ENCODE data around the gene RSAD2. TPM values are rescaled to one million over a fixed set of nuclear protein-coding genes. Genes with fewer than 3 reads are reported as not detected.
"Not testable (repeated sequence)": the region's sequence is repeated elsewhere in the genome, so short reads cannot be mapped to it uniquely, and the experiment has no call there.

Gene RSAD2
- total RNA-seq, 4 donors from 2014 or later = 3.7 to 7.0 (median 5.8) TPM

DNA sequence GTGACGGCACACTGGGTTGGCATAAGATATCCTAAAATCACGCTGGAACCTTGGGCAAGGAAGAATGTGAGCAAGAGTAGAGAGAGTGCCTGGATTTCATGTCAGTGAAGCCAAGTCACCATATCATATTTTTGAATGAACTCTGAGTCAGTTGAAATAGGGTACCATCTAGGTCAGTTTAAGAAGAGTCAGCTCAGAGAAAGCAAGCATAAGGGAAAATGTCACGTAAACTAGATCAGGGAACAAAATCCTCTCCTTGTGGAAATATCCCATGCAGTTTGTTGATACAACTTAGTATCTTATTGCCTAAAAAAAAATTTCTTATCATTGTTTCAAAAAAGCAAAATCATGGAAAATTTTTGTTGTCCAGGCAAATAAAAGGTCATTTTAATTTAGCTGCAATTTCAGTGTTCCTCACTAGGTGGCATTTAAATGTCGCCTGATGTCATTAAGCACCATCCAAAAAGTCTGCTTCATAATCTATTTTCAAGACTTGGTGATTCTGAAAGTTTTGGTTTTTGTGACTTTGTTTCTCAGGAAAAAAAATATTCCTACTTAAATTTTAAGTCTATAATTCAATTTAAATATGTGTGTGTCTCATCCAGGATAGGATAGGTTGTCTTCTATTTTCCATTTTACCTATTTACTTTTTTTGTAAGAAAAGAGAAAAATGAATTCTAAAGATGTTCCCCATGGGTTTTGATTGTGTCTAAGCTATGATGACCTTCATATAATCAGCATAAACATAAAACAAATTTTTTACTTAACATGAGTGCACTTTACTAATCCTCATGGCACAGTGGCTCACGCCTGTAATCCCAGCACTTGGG lies 19.6 kb downstream of the RSAD2 start:
- Histone ChIP-seq H3K36me3 (peaks cover 0 to 29% (median 3%) of the 10 kb centered on the region in 4 donors), H3K4me3 (no peak overlapping the region), H3K4me1 (no peaks in the 10 kb centered on the region), H3K27ac (replicated peaks in 1 of 4) (no peak overlapping the region), H3K9me3 (no peaks in the 10 kb centered on the region), H3K27me3 (no peaks in the 10 kb centered on the region)
- intact Hi-C loops (cut with DNase I) = loop anchor here (2.0 kb wide), 1 partner anchor 148 kb away; no protein-coding TSS in a partner anchor
- TF ChIP-seq CTCF (IDR thresholded peaks at IDR 0.05) (peak; percentile 60 to 75 (median 60)), EP300 (IDR thresholded peaks at IDR 0.05) (no peak), POLR2AphosphoS5 (IDR thresholded peaks at IDR 0.05) (no peak)
- DNase-seq (ENCODE audit: extremely low spot score) = no peak
- WGBS = 78% methylated on average over 5 of the region's 5 CpGs

- H3K27ac ChIP-seq (replicated peaks in 1 of 4); H3K36me3 ChIP-seq; H3K4me1 ChIP-seq; DNase-seq (ENCODE audit: extremely low spot score); H3K9me3 ChIP-seq; H3K27me3 ChIP-seq; intact Hi-C loops (cut with DNase I); H3K4me3 ChIP-seq: not testable (repeated sequence)
- WGBS = 98% methylated on average over 2 of the region's 2 CpGs
These were observed 25.0 kb downstream of the RSAD2 start for GRCh38 chr2:6902581-6902980.

DNA sequence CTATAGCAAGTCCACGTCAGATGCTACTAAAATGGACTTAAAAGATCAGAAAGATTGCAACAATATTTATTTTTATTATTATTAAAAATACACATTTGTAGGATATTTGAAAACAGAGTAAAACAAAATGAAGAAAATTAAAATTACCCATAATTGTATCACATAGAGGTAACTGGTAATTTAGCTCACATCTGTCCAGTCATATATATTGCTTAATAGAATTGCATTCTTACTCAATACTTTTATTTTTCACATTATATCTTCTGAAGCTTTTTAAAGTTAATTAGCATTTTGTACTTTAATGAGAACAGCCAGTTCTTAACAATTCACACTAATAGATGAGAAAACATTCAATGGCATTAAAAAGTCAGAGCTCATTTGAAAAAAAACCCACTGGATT lies 28.1 kb downstream of the RSAD2 start:
- no peak for TF ChIP-seq POLR2A (IDR thresholded peaks at IDR 0.05; ENCODE audit: low read depth)
- TF ChIP-seq POLR2AphosphoS5 (IDR thresholded peaks at IDR 0.05) = no peak
- TF ChIP-seq EP300 (IDR thresholded peaks at IDR 0.05) = no peak
- no peak for TF ChIP-seq CTCF (IDR thresholded peaks at IDR 0.05)
- intact Hi-C loops (cut with DNase I) = no loop called here
- H3K27me3 ChIP-seq = no peaks in the 10 kb centered on the region

GRCh38 chr2:6906165-6906741 lies 28.7 kb downstream of the RSAD2 start:
- Histone ChIP-seq H3K27me3 (no peaks in the 10 kb centered on the region), H3K9me3 (no peaks in the 10 kb centered on the region), H3K36me3 (no peaks in the 10 kb centered on the region), H3K4me1 (no peaks in the 10 kb centered on the region), H3K27ac (replicated peaks in 1 of 4) (no peak overlapping the region), H3K4me3 (no peak overlapping the region)
- 88% methylated on average over 1 of the region's 1 CpG for WGBS
- no peak for DNase-seq (ENCODE audit: extremely low spot score)
- no peak for TF ChIP-seq CTCF (IDR thresholded peaks at IDR 0.05)
- no peak for TF ChIP-seq EP300 (IDR thresholded peaks at IDR 0.05)
- no peak for TF ChIP-seq POLR2A (IDR thresholded peaks at IDR 0.05; ENCODE audit: low read depth)
- TF ChIP-seq POLR2AphosphoS5 (IDR thresholded peaks at IDR 0.05) = no peak
- intact Hi-C loops (cut with DNase I) = no loop called here

More for the DNA sequence above, 28.1 kb downstream of the RSAD2 start:
- 98% methylated on average over 1 of the region's 1 CpG for WGBS
- no peak overlapping the region for H3K27ac ChIP-seq (replicated peaks in 1 of 4)
- no peaks in the 10 kb centered on the region for H3K4me1 ChIP-seq
- H3K36me3 ChIP-seq = no peaks in the 10 kb centered on the region
- no peaks in the 10 kb centered on the region for H3K9me3 ChIP-seq
- no peak for DNase-seq (ENCODE audit: extremely low spot score)
- no peak overlapping the region for H3K4me3 ChIP-seq

DNA sequence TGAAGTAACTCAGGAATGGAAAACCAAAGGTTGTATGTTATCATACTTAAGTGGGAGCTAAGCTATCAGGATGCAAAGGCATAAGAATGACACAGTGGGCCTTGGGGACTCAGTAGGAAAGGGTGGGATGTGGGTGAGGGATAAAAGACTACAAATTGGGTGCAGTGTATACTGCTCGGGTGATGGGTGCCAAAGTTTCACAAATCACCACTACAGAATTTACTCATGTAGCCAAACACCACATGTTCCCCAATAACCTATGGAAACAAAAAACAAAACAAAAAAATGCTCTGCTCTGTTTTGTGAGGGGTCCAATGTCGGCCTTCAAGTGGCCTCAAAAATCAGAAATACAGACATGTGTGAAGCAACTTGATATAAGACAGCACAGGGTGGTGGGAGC lies 30.7 kb downstream of the RSAD2 start:
- H3K27ac ChIP-seq (replicated peaks in 1 of 4) = no peak overlapping the region
- 90% methylated on average over 2 of the region's 2 CpGs for WGBS
- H3K4me3 ChIP-seq = no peak overlapping the region
- no peaks in the 10 kb centered on the region for H3K27me3 ChIP-seq
- TF ChIP-seq CTCF (IDR thresholded peaks at IDR 0.05) (no peak), POLR2AphosphoS5 (IDR thresholded peaks at IDR 0.05) (no peak), POLR2A (IDR thresholded peaks at IDR 0.05; ENCODE audit: low read depth) (no peak), EP300 (IDR thresholded peaks at IDR 0.05) (no peak)
- H3K36me3 ChIP-seq = no peaks in the 10 kb centered on the region
- H3K4me1 ChIP-seq = no peaks in the 10 kb centered on the region
- no peak for DNase-seq (ENCODE audit: extremely low spot score)
- intact Hi-C loops (cut with DNase I) = no loop called here
- no peaks in the 10 kb centered on the region for H3K9me3 ChIP-seq

Measured in esophagus muscularis mucosa (tissue), 4 donors.